ENCODE data around the gene BTG1.
"Not testable (repeated sequence)": the region's sequence is repeated elsewhere in the genome, so short reads cannot be mapped to it uniquely, and the experiment has no call there.

Gene BTG1

DNA sequence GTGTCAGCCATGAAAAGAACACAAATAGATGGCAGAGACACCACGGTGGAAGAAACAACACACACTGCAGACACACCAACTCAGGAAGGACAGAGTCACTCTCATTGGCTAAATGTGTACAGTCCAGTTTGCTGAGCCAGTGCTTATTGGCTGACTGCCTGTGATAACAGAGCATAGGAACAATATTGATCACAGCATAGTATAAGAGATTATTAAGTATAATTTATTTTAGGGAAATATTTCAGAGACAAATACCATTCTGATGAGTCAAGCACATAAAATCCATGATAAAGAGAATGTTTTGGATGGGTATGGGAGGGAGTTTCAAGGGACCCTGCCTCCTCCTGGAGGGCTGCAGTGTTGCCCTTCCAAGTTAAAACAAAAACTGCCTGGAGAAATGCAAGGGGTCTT, 50.9 kb downstream of the BTG1 start:
- DNase-seq = no peak

GRCh38 chr12:92094301-92094700, 51.3 kb downstream of the BTG1 start:
- DNase-seq = not testable (repeated sequence)
